Stimulated activated CD4-positive, alpha-beta T cell treated with anti-CD3 and anti-CD28 coated beads, TNF-alpha, amount 100 ng/mL, for 48 hours (primary cell): ENCODE results near the gene KMT2A.

ENCODE experiments used
- DNase-seq, 3 donors: peaks; one replicate each; pipeline ENCODE4 v3.0.0-alpha.2; 2020; ENCODE audit warnings: low read depth in 3 of 3

Gene KMT2A

GRCh38 chr11:118484405-118484804, 48.1 kb downstream of the KMT2A start:
- DNase-seq: no peak

GRCh38 chr11:118485273-118485672, 49.0 kb downstream of the KMT2A start:
- DNase-seq: no peak

GRCh38 chr11:118488480-118489109, 52.3 kb downstream of the KMT2A start:
- DNase-seq: peak; percentile 54 to 66 (median 61)

- no peak for DNase-seq
Observed at GRCh38 chr11:118491041-118491440, 54.7 kb downstream of the KMT2A start.

- no peak for DNase-seq
Observed at GRCh38 chr11:118497831-118498230, 61.5 kb downstream of the KMT2A start.

- no peak for DNase-seq
Observed at GRCh38 chr11:118503216-118503615, 66.9 kb downstream of the KMT2A start.

GRCh38 chr11:118511601-118512000, 75.3 kb downstream of the KMT2A start:
- no peak for DNase-seq

- no peak for DNase-seq
Observed at GRCh38 chr11:118514103-118514502, 77.8 kb downstream of the KMT2A start.

GRCh38 chr11:118519549-118519948, 83.3 kb downstream of the KMT2A start:
- DNase-seq: no peak

GRCh38 chr11:118521892-118522311, 85.6 kb downstream of the KMT2A start:
- no peak for DNase-seq

GRCh38 chr11:118522571-118523072, 86.3 kb downstream of the KMT2A start:
- no peak for DNase-seq

GRCh38 chr11:118524356-118524755, 88.1 kb downstream of the KMT2A start:
- no peak for DNase-seq

GRCh38 chr11:118524757-118525470, 88.6 kb downstream of the KMT2A start:
- DNase-seq: no peak

- no peak for DNase-seq
Observed at GRCh38 chr11:118526688-118527087, 90.4 kb downstream of the KMT2A start.

GRCh38 chr11:118527109-118527508, 90.8 kb downstream of the KMT2A start, which contains the start of gene TTC36:
TTC36 (plus strand) TSS chr11:118527474; CDS start chr11:118527495, 21 bp downstream.
- no peak for DNase-seq

- DNase-seq: no peak
Observed at GRCh38 chr11:118528511-118528910, 92.2 kb downstream of the KMT2A start.

- no peak for DNase-seq
Observed at GRCh38 chr11:118529584-118530175, 93.4 kb downstream of the KMT2A start.

GRCh38 chr11:118530180-118530682, 93.9 kb downstream of the KMT2A start:
- DNase-seq: peak in 1 of 3 donors; percentile 5

- DNase-seq: peak; percentile 50 to 79 (median 57)
Observed at GRCh38 chr11:118530683-118531596, 94.6 kb downstream of the KMT2A start, which contains the start of gene TMEM25. TMEM25 (plus strand) TSS chr11:118531192; CDS start chr11:118531802, 610 bp downstream.

GRCh38 chr11:118531597-118532084, 95.3 kb downstream of the KMT2A start:
- no peak for DNase-seq

GRCh38 chr11:118532091-118532490, 95.8 kb downstream of the KMT2A start:
- no peak for DNase-seq
